A549 (cell line): ENCODE results near the gene SMOC1. TPM values are rescaled to one million over a fixed set of nuclear protein-coding genes. Genes with fewer than 3 reads are reported as not detected.
"Not testable (repeated sequence)": the region's sequence is repeated elsewhere in the genome, so short reads cannot be mapped to it uniquely, and the experiment has no call there.

ENCODE experiments used
- ATAC-seq, 2 experiments: fragments of 200-7000 bp in 1 of 2; fragments of >200 bp in 1 of 2; cut with Nextera tagmentation in 1 of 2; cut with Tn5 transposase in 1 of 2; 3 replicates each; pipeline versions ENCODE4 v1.8.0 to v1.9.1; 2018 to 2020; ENCODE audit warnings: mild to moderate bottlenecking in 1 of 2, moderate library complexity in 1 of 2
- CTCF ChIA-PET: fragments of 300-600 bp; sonication (Branson Sonifier 250); formaldehyde crosslinking; extraction: SDS; loops from one replicate; lab custom pipeline; 2021; ENCODE audit warnings: antibody characterized with exemption, inconsistent platforms; lab: Yijun Ruan, JAX
- POLR2A ChIA-PET: fragments of 350-600 bp; formaldehyde crosslinking; extraction: SDS; loops from one replicate; lab custom pipeline; 2021; ENCODE audit warnings: antibody characterized with exemption, inconsistent platforms; lab: Yijun Ruan, JAX
- DNase-seq, 2 experiments: peaks; one replicate each; pipeline versions ENCODE4 v3.0.0 to v3.0.0-alpha.2; 2011 to 2016; ENCODE audit warnings: low read depth in 1 of 2, low spot score in 1 of 2
- FAIRE-seq: peaks from 2 replicates; lab custom pipeline; 2011; peaks lifted over from hg19 to GRCh38; lab: Jason Lieb, UNC
- H3K27ac ChIP-seq, 2 experiments: fragments of >200 bp; sonication (Bioruptor Twin); formaldehyde crosslinking; 3 replicates each; pipeline ENCODE4 v1.5.1; 2016 to 2017
- H3K4me1 ChIP-seq: fragments of >200 bp; sonication (Bioruptor Twin); formaldehyde crosslinking; 3 replicates; pipeline ENCODE4 v1.6.1; 2016
- H3K4me2 ChIP-seq: fragments of >200 bp; sonication (Bioruptor Twin); formaldehyde crosslinking; 3 replicates; pipeline ENCODE4 v1.6.1; 2016
- H3K4me3 ChIP-seq: fragments of >200 bp; sonication (Bioruptor Twin); formaldehyde crosslinking; 3 replicates; pipeline ENCODE4 v1.5.1; 2016
- H3K9me3 ChIP-seq: fragments of >200 bp; sonication (Bioruptor Twin); formaldehyde crosslinking; 3 replicates; pipeline ENCODE4 v1.6.1; 2016
- BHLHE40 ChIP-seq: IDR thresholded peaks from 2 replicates; pipeline ENCODE4 v1.6.1; 2012; ENCODE audit warnings: low read depth, low read length, inconsistent platforms
- CEBPB ChIP-seq, 2 experiments: fragments of >200 bp in 1 of 2; sonication (Bioruptor Twin) in 1 of 2; formaldehyde crosslinking in 1 of 2; IDR thresholded peaks; 2 replicates each; pipeline ENCODE4 v1.6.1; 2012 to 2016
- EHF ChIP-seq: fragments of 250-450 bp; sonication (Bioruptor Pico); IDR thresholded peaks from 2 replicates; pipeline ENCODE4 v1.5.0; 2020; ENCODE audit warnings: mild to moderate bottlenecking
- EHMT2 ChIP-seq: fragments of 200-600 bp; sonication (generic); IDR thresholded peaks from 2 replicates; pipeline ENCODE4 v1.6.1; 2016; ENCODE audit warnings: antibody characterized with exemption, low read depth, mild to moderate bottlenecking, moderate library complexity
- EP300 ChIP-seq, 2 experiments: fragments of >200 bp; sonication (Bioruptor Twin); formaldehyde crosslinking; IDR thresholded peaks; 2 replicates in 1 of 2; 3 replicates in 1 of 2; pipeline ENCODE4 v1.6.1; 2016 to 2017
- FOSB ChIP-seq: fragments of 250-450 bp; sonication (Bioruptor Pico); IDR thresholded peaks from 2 replicates; pipeline ENCODE4 v1.5.0; 2020; ENCODE audit warnings: mild to moderate bottlenecking, moderate library complexity
- HDAC2 ChIP-seq: fragments of 200-600 bp; sonication (generic); IDR thresholded peaks from 2 replicates; pipeline ENCODE4 v1.6.1; 2016
- HEYL ChIP-seq: fragments of 250-450 bp; sonication (Bioruptor Pico); IDR thresholded peaks from 2 replicates; pipeline ENCODE4 v1.8.0; 2021; ENCODE audit warnings: mild to moderate bottlenecking, moderate library complexity
- KDM5A ChIP-seq: fragments of 200-600 bp; sonication (generic); IDR thresholded peaks from 2 replicates; pipeline ENCODE4 v1.6.1; 2016; ENCODE audit warnings: antibody characterized with exemption, mild to moderate bottlenecking
- MAFK ChIP-seq: fragments of 450-650 bp; IDR thresholded peaks from 2 replicates; pipeline ENCODE4 v1.6.1; 2014; ENCODE audit not compliant: partially characterized antibody
- NR3C1 ChIP-seq: fragments of >200 bp; sonication (Bioruptor Twin); formaldehyde crosslinking; IDR thresholded peaks from 3 replicates; pipeline ENCODE4 v1.6.1; 2017
- PHF8 ChIP-seq: fragments of 200-600 bp; sonication (generic); IDR thresholded peaks from 2 replicates; pipeline ENCODE4 v1.6.1; 2016; ENCODE audit warnings: low read depth, mild to moderate bottlenecking, antibody characterized with exemption, moderate library complexity, borderline replicate concordance
- RAD21 ChIP-seq, 2 experiments: fragments of >200 bp in 1 of 2; sonication (Bioruptor Twin) in 1 of 2; formaldehyde crosslinking in 1 of 2; IDR thresholded peaks in 1 of 2; conservative IDR thresholded peaks in 1 of 2; 2 replicates in 1 of 2; 3 replicates in 1 of 2; pipeline ENCODE4 v1.6.1; 2012 to 2018; ENCODE audit warnings: inconsistent platforms in 1 of 2
- RCOR1 ChIP-seq: fragments of 150-350 bp; IDR thresholded peaks from 2 replicates; pipeline ENCODE4 v1.6.1; 2014; ENCODE audit warnings: antibody characterized with exemption, low read length, low read depth
- RFX5 ChIP-seq: fragments of 450-650 bp; IDR thresholded peaks from 2 replicates; pipeline ENCODE4 v1.7.1; 2014; ENCODE audit warnings: antibody characterized with exemption, mild to moderate bottlenecking, moderate library complexity
- SMC3 ChIP-seq: fragments of >200 bp; sonication (Bioruptor Twin); formaldehyde crosslinking; IDR thresholded peaks from 3 replicates; pipeline ENCODE4 v1.6.1; 2018; ENCODE audit warnings: inconsistent platforms
- TP53 ChIP-seq: fragments of 250-450 bp; sonication (Bioruptor Pico); IDR thresholded peaks from 2 replicates; pipeline ENCODE4 v1.5.0; 2021; ENCODE audit warnings: mild to moderate bottlenecking, moderate library complexity
- ZFP36 ChIP-seq: fragments of 450-650 bp; IDR thresholded peaks from 2 replicates; pipeline ENCODE4 v1.6.1; 2014; ENCODE audit warnings: borderline replicate concordance; ENCODE audit not compliant: partially characterized antibody
- WGBS: methylation state at CpG from one replicate; pipeline ENCODE4 v1.1.6; 2017; ENCODE audit errors: missing lambda C conversion rate; 5-methylcytosine and 5-hydroxymethylcytosine counted together
- polyA plus RNA-seq, 4 experiments: library from polyadenylated mRNA; depleted of rRNA in 3 of 4; stranded (reverse); fragments of >200 nt; fragmentation: RNase III in 1 of 4; extraction: RNeasy Plus Mini Kit Qiagen cat#74134 plus additional on column Dnase treatment in 1 of 4; gene quantifications; 2 replicates in 3 of 4; 3 replicates in 1 of 4; pipeline ENCODE4 v1.2.3, GENCODE V29; 2011 to 2017
- TF ChIP-seq, protein P1 (sequence below): fragments of 250-450 bp; sonication (Bioruptor Pico); IDR thresholded peaks from 2 replicates; pipeline ENCODE4 v1.5.0; 2020; ENCODE audit warnings: low read depth, mild to moderate bottlenecking, moderate library complexity
- TF ChIP-seq, protein P2 (sequence below): fragments of >200 bp; sonication (Bioruptor Twin); formaldehyde crosslinking; IDR thresholded peaks from 2 replicates; pipeline ENCODE4 v1.6.1; 2016
- TF ChIP-seq, protein P3 (sequence below): fragments of 150-350 bp; IDR thresholded peaks from 2 replicates; pipeline ENCODE4 v1.6.1; 2014; ENCODE audit warnings: low read depth, mild to moderate bottlenecking, low read length
- TF ChIP-seq, protein P4 (sequence below): fragments of 200-600 bp; sonication (generic); IDR thresholded peaks from 2 replicates; pipeline ENCODE4 v1.6.1; 2016; ENCODE audit warnings: antibody characterized with exemption, mild to moderate bottlenecking, moderate library complexity

The SMOC1 gene
- polyA plus RNA-seq, 2 of the 4 experiments (the other 2 are of a cell fraction): 12.2 to 18.4 TPM

DNA sequence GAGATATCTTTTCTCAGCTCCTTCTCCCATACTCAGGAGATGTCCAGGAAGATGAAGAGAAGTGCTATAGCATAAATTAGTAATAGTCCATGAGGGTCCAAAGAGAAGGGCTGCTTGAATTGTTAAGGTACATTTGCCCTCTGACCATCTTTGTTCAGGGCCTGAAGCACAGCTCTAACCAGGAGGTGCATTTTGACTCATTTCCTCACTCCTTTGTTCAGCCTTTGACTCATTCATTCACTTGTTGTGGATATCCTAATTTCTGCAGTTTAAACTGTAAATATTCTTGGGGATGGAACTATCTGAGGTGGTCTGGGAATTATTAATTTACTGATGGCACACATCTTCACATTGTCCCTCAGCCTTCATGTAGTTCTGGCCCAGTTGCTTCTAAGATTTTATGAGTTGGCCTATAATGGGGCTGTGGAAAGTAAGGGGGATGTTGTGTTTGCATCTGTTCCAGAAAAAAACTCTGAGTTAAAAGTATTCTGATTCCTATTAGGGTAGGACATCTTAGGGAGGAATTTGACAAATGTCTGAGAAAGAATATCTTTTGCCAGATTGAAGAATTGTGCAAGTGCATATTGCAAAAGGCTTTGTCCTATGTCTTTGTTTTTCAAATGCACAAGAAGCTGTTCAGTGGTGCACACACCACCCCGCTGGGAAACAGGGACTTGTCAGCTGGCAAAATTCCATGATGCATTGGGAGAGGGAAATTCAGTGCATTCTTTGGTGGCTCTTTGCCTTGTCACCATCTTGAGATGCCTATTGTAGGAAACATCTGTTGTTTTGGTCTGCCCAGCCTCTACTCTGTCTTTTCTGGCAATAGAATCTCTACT is 22.1 kb downstream of the SMOC1 start:
- Histone ChIP-seq H3K4me1 (peaks cover 20% of the 10 kb centered on the region), H3K27ac (peak overlapping the region; percentile 55 to 63), H3K4me2 (peak overlapping the region; percentile 31; the same call in 2 of the 3 replicates), H3K9me3 (peaks cover 13% of the 10 kb centered on the region; the same call in 2 of the 3 replicates), H3K4me3 (no peak overlapping the region)
- ATAC-seq (no peak), FAIRE-seq (no peak), DNase-seq (no peak)
- TF ChIP-seq EHMT2 (no peak), CEBPB (IDR thresholded peaks at IDR 0.05) (peak in 1 of 2 experiments; percentile 59; a peak in 1 of 4 replicates)
- 33% methylated on average over 1 of the region's 1 CpG for WGBS
- ChIA-PET CTCF (interaction anchor here (0.5 to 2.6 kb wide), 4 partner anchors 14 to 173 kb away, joined by 3 to 6 read pairs (median 3); no protein-coding TSS in a partner anchor), POLR2A (no interaction called here)

DNA sequence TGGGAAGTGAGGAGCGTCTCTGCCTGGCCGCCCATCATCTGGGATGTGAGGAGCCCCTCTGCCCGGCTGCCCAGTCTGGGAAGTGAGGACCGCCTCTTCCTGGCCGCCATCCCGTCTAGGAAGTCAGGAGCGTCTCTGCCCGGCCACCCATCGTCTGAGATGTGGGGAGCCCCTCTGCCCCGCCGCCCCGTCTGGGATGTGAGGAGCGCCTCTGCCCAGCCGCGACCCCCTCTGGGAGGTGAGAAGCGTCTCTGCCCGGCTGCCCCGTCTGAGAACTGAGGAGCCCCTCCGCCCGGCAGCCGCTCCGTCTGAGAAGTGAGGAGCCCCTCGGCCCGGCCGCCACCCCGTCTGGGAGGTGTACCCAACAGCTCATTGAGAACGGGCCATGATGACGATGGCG is 23.8 kb downstream of the SMOC1 start:
- H3K4me3 ChIP-seq, FAIRE-seq: not testable (repeated sequence)

DNA sequence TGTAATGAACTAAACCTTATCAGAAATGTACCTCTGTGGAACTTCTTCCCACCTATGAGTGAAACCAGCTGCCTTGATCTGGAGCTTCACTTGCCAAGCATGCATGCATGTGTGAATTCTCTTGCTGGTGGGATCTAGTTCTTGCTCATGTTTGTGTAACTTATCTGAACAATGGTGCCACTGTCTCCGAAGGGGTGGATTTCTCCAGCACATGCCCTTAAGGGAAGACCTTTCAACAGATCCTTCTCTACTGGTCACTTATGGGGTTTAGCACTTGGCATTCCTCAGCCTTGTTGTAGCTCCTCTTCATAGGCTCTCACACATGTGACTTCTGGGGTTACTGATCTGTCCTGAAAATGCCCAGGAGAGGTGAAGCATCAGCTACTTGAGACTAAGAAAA is 25.0 kb downstream of the SMOC1 start:
- FAIRE-seq (no peak), ATAC-seq (no peak)
- 31% methylated on average over 1 of the region's 1 CpG for WGBS
- Histone ChIP-seq H3K4me1 (peaks cover 20% of the 10 kb centered on the region), H3K4me3 (no peak overlapping the region)
- CTCF ChIA-PET: no interaction called here
- TF ChIP-seq, protein P1, sequence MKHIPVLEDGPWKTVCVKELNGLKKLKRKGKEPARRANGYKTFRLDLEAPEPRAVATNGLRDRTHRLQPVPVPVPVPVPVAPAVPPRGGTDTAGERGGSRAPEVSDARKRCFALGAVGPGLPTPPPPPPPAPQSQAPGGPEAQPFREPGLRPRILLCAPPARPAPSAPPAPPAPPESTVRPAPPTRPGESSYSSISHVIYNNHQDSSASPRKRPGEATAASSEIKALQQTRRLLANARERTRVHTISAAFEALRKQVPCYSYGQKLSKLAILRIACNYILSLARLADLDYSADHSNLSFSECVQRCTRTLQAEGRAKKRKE (CRISPR knock-in tag): no peak
- TF ChIP-seq NR3C1 (no peak), RCOR1 (no peak), EP300 (IDR thresholded peaks at IDR 0.05) (no peak), EHF (CRISPR knock-in tag) (no peak), MAFK (no peak), SMC3 (no peak), ZFP36 (no peak), TP53 (CRISPR knock-in tag) (no peak)
- TF ChIP-seq, protein P2, sequence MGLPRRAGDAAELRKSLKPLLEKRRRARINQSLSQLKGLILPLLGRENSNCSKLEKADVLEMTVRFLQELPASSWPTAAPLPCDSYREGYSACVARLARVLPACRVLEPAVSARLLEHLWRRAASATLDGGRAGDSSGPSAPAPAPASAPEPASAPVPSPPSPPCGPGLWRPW: no peak
- TF ChIP-seq, all 56 proteins: peak for 0
- DNase-seq: no peak
- Histone ChIP-seq H3K4me2 (no peak overlapping the region), H3K27ac (no peak overlapping the region), H3K9me3 (no peaks in the 10 kb centered on the region)
- POLR2A ChIA-PET: no interaction called here

More for the DNA sequence above, 23.8 kb downstream of the SMOC1 start:
- ATAC-seq, DNase-seq, H3K27ac ChIP-seq, H3K4me2 ChIP-seq, CTCF ChIA-PET, POLR2A ChIA-PET, H3K9me3 ChIP-seq: not testable (repeated sequence)
- 83% methylated on average over 12 of the region's 29 CpGs for WGBS
- peaks cover 20% of the 10 kb centered on the region for H3K4me1 ChIP-seq

DNA sequence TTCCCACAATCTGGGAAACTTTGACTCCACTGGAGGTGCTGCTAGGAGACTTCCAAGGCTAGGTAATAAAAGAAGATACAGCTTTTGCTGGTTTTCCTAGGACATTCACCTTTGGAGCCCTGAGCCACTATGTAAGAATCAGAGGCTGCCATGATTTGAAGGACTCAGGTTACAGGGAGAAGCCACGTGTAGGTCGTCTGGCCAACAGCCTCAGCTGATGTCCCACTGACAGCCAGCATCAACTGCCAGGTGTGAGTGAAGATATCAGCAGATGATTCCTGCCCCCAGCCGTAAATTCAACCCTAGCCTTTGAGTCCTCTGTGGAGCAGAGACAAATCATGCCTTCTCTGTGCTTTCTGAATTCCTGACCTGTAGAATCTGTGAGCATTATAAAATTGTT is 27.0 kb downstream of the SMOC1 start:
- no peak overlapping the region for H3K27ac ChIP-seq
- H3K9me3 ChIP-seq: no peaks in the 10 kb centered on the region
- peaks cover 10% of the 10 kb centered on the region for H3K4me1 ChIP-seq
- ChIA-PET CTCF (interaction anchor here (1.9 kb wide), 1 partner anchor 122 kb away, joined by 4 read pairs; no protein-coding TSS in a partner anchor), POLR2A (no interaction called here)
- no peak overlapping the region for H3K4me2 ChIP-seq
- DNase-seq (no peak), ATAC-seq (no peak), FAIRE-seq (no peak)
- WGBS: 43% methylated on average over 3 of the region's 3 CpGs
- H3K4me3 ChIP-seq: no peak overlapping the region
- TF ChIP-seq, protein P2: no peak
- TF ChIP-seq BHLHE40 (no peak), RAD21 (conservative IDR thresholded peaks at IDR 0.05 in 1 of 2, IDR thresholded peaks at IDR 0.05 in 1 of 2) (no peak), KDM5A (no peak), TP53 (CRISPR knock-in tag) (no peak), PHF8 (no peak), CEBPB (IDR thresholded peaks at IDR 0.05) (no peak), HEYL (CRISPR knock-in tag) (no peak), HDAC2 (no peak), NR3C1 (no peak), RFX5 (no peak), FOSB (no peak), EHMT2 (no peak)
- TF ChIP-seq, protein P3, sequence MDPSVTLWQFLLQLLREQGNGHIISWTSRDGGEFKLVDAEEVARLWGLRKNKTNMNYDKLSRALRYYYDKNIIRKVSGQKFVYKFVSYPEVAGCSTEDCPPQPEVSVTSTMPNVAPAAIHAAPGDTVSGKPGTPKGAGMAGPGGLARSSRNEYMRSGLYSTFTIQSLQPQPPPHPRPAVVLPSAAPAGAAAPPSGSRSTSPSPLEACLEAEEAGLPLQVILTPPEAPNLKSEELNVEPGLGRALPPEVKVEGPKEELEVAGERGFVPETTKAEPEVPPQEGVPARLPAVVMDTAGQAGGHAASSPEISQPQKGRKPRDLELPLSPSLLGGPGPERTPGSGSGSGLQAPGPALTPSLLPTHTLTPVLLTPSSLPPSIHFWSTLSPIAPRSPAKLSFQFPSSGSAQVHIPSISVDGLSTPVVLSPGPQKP: no peak
- TF ChIP-seq, protein P4, sequence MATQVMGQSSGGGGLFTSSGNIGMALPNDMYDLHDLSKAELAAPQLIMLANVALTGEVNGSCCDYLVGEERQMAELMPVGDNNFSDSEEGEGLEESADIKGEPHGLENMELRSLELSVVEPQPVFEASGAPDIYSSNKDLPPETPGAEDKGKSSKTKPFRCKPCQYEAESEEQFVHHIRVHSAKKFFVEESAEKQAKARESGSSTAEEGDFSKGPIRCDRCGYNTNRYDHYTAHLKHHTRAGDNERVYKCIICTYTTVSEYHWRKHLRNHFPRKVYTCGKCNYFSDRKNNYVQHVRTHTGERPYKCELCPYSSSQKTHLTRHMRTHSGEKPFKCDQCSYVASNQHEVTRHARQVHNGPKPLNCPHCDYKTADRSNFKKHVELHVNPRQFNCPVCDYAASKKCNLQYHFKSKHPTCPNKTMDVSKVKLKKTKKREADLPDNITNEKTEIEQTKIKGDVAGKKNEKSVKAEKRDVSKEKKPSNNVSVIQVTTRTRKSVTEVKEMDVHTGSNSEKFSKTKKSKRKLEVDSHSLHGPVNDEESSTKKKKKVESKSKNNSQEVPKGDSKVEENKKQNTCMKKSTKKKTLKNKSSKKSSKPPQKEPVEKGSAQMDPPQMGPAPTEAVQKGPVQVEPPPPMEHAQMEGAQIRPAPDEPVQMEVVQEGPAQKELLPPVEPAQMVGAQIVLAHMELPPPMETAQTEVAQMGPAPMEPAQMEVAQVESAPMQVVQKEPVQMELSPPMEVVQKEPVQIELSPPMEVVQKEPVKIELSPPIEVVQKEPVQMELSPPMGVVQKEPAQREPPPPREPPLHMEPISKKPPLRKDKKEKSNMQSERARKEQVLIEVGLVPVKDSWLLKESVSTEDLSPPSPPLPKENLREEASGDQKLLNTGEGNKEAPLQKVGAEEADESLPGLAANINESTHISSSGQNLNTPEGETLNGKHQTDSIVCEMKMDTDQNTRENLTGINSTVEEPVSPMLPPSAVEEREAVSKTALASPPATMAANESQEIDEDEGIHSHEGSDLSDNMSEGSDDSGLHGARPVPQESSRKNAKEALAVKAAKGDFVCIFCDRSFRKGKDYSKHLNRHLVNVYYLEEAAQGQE: no peak
